Thyroid gland (tissue), 4 donors: ENCODE measurements around the gene FXR2. TPM values are rescaled to one million over a fixed set of nuclear protein-coding genes. Genes with fewer than 3 reads are reported as not detected.

ENCODE experiments used
- DNase-seq, 2 donors: peaks; one replicate each; pipeline ENCODE4 v3.0.0-alpha.2; 2019
- H3K27ac ChIP-seq, 3 donors: fragments of 200-600 bp; sonication (generic); 1 replicate in 2 of 3; 2 replicates in 1 of 3; pipeline ENCODE4 v1.5.1; 2016 to 2019; ENCODE audit warnings: mild to moderate bottlenecking in 1 of 3, moderate library complexity in 1 of 3
- H3K27me3 ChIP-seq: fragments of 200-600 bp; sonication (generic); one replicate; pipeline ENCODE4 v1.5.1; 2019
- H3K36me3 ChIP-seq, 2 donors: fragments of 200-600 bp; sonication (generic); one replicate each; pipeline ENCODE4 v1.5.1; 2016 to 2019
- H3K4me1 ChIP-seq, 2 donors: fragments of 200-600 bp; sonication (generic); one replicate each; pipeline ENCODE4 v1.5.1; 2017 to 2019
- H3K4me3 ChIP-seq, 3 donors: fragments of 200-600 bp; sonication (generic); replicated peaks in 1 of 3; 1 replicate in 2 of 3; 2 replicates in 1 of 3; pipeline ENCODE4 v1.5.1; 2016; ENCODE audit warnings: mild to moderate bottlenecking in 1 of 3
- H3K9me3 ChIP-seq: fragments of 200-600 bp; sonication (generic); one replicate; pipeline ENCODE4 v1.5.1; 2017
- CTCF ChIP-seq, 6 experiments: fragments of 200-600 bp in 3 of 6; fragments of 450-650 bp in 3 of 6; sonication (generic) in 3 of 6; IDR thresholded peaks; one replicate each; pipeline ENCODE4 v1.5.1; 2016 to 2019; ENCODE audit warnings: antibody characterized with exemption in 6 of 6, mild to moderate bottlenecking in 2 of 6, inconsistent platforms in 1 of 6, moderate library complexity in 1 of 6
- POLR2A ChIP-seq, 2 donors: fragments of 450-650 bp; IDR thresholded peaks; one replicate each; pipeline ENCODE4 v1.6.1; 2017; ENCODE audit warnings: antibody characterized with exemption in 2 of 2, mild to moderate bottlenecking in 2 of 2, moderate library complexity in 1 of 2
- WGBS, 2 donors: methylation state at CpG; one replicate each; pipeline ENCODE4 v1.1.5; 2017; 5-methylcytosine and 5-hydroxymethylcytosine counted together
- intact Hi-C: fragments of 100-400 bp; cut with DNase I; formaldehyde crosslinking; loops from one replicate; pipeline ENCODE4 v1.15.1; 2023
- total RNA-seq, 4 donors: library from RNA; depleted of rRNA; stranded (reverse); fragments of >200 nt; gene quantifications; one replicate each; pipeline ENCODE4 v1.2.3, GENCODE V29; 2016

FXR2 gene
- total RNA-seq, 4 donors from 2014 or later = 27.6 to 37.5 (median 28.6) TPM

GRCh38 chr17:7593296-7593695, 21.4 kb downstream of the FXR2 start:
- 87 to 89% methylated on average over 12 of the region's 12 CpGs for WGBS, 2 donors
- Histone ChIP-seq H3K9me3 (no peaks in the 10 kb centered on the region), H3K36me3 (peaks cover 63 to 65% of the 10 kb centered on the region in 2 donors), H3K27me3 (no peaks in the 10 kb centered on the region), H3K4me1 (peaks cover 10 to 14% of the 10 kb centered on the region in 2 donors), H3K27ac (no peak overlapping the region), H3K4me3 (no peak overlapping the region)
- intact Hi-C loops = no loop called here
- DNase-seq = no peak
- no peak for TF ChIP-seq POLR2A (IDR thresholded peaks at IDR 0.05)
- no peak for TF ChIP-seq CTCF (IDR thresholded peaks at IDR 0.05)

GRCh38 chr17:7592422-7593021, 22.2 kb downstream of the FXR2 start:
- H3K27ac ChIP-seq = no peak overlapping the region
- H3K9me3 ChIP-seq = no peaks in the 10 kb centered on the region
- WGBS, 2 donors = 93 to 96% methylated on average over 22 to 23 of the region's 23 CpGs
- peaks cover 10 to 14% of the 10 kb centered on the region in 2 donors for H3K4me1 ChIP-seq
- no peaks in the 10 kb centered on the region for H3K27me3 ChIP-seq
- H3K36me3 ChIP-seq = peaks cover 60 to 64% of the 10 kb centered on the region in 2 donors
- intact Hi-C loops = no loop called here
- no peak for DNase-seq
- TF ChIP-seq CTCF (IDR thresholded peaks at IDR 0.05) = no peak
- no peak for TF ChIP-seq POLR2A (IDR thresholded peaks at IDR 0.05)
- H3K4me3 ChIP-seq = no peak overlapping the region

GRCh38 chr17:7591596-7591995, 23.1 kb downstream of the FXR2 start:
- Histone ChIP-seq H3K27ac (no peak overlapping the region), H3K36me3 (peaks cover 54 to 62% of the 10 kb centered on the region in 2 donors), H3K27me3 (no peaks in the 10 kb centered on the region), H3K4me1 (peaks cover 10 to 14% of the 10 kb centered on the region in 2 donors), H3K4me3 (no peak overlapping the region), H3K9me3 (no peaks in the 10 kb centered on the region)
- DNase-seq = no peak
- intact Hi-C loops = no loop called here
- WGBS, 2 donors = 87 to 94% methylated on average over 5 of the region's 5 CpGs
- no peak for TF ChIP-seq CTCF (IDR thresholded peaks at IDR 0.05)
- TF ChIP-seq POLR2A (IDR thresholded peaks at IDR 0.05) = no peak

GRCh38 chr17:7590743-7591142, 24.0 kb downstream of the FXR2 start:
- H3K27me3 ChIP-seq = no peaks in the 10 kb centered on the region
- H3K4me1 ChIP-seq = peaks cover 10 to 14% of the 10 kb centered on the region in 2 donors
- no peak for DNase-seq
- H3K36me3 ChIP-seq = peaks cover 47 to 55% of the 10 kb centered on the region in 2 donors
- no peaks in the 10 kb centered on the region for H3K9me3 ChIP-seq
- no peak overlapping the region for H3K4me3 ChIP-seq
- WGBS, 2 donors = 83 to 93% methylated on average over 2 to 4 of the region's 4 CpGs
- intact Hi-C loops = no loop called here
- TF ChIP-seq CTCF (IDR thresholded peaks at IDR 0.05) = no peak
- no peak for TF ChIP-seq POLR2A (IDR thresholded peaks at IDR 0.05)
- no peak overlapping the region for H3K27ac ChIP-seq

- TF ChIP-seq POLR2A (IDR thresholded peaks at IDR 0.05) = no peak
- TF ChIP-seq CTCF (IDR thresholded peaks at IDR 0.05) = no peak
- Histone ChIP-seq H3K36me3 (peaks cover 41 to 49% of the 10 kb centered on the region in 2 donors), H3K27me3 (no peaks in the 10 kb centered on the region), H3K9me3 (no peaks in the 10 kb centered on the region), H3K4me1 (peaks cover 10 to 16% of the 10 kb centered on the region in 2 donors), H3K4me3 (peak within 1 kb of the TSS in 1 of 3 donors; percentile 19), H3K27ac (peak within 1 kb of the TSS in 2 of 3 donors; percentile 56 to 70)
- WGBS, 2 donors = 69 to 83% methylated on average over 16 to 24 of the region's 24 CpGs
- no peak for DNase-seq
- intact Hi-C loops = no loop called here
Observed at GRCh38 chr17:7589891-7590691, 24.6 kb downstream of the FXR2 start, which contains the start of gene SOX15. Gene SOX15 (minus strand): TSS chr17:7590094. CDS start chr17:7589676, 418 bp downstream.
